Epithelial cell of proximal tubule (primary cell): ENCODE measurements around the gene MKNK1. TPM values are rescaled to one million over a fixed set of nuclear protein-coding genes. Genes with fewer than 3 reads are reported as not detected.

Experiments
- DNase-seq: peaks from one replicate; pipeline ENCODE4 v3.0.0-alpha.2; 2011; ENCODE audit warnings: low read depth
- H3K4me3 ChIP-seq: 2 replicates; pipeline ENCODE4 v1.5.1; 2011; ENCODE audit warnings: low read depth, mild to moderate bottlenecking, low read length
- total RNA-seq: library from RNA; depleted of rRNA; stranded (reverse); fragments of >200 nt; gene quantifications from 2 replicates; pipeline ENCODE4 v1.2.3, GENCODE V29; 2015
- TF ChIP-seq, protein P1 (sequence below): conservative IDR thresholded peaks from 2 replicates; pipeline ENCODE4 v1.5.1; 2012; ENCODE audit warnings: low read depth, mild to moderate bottlenecking, low read length

The MKNK1 gene
- total RNA-seq, 1 donor from 2014 or later: 19.2 TPM

DNA sequence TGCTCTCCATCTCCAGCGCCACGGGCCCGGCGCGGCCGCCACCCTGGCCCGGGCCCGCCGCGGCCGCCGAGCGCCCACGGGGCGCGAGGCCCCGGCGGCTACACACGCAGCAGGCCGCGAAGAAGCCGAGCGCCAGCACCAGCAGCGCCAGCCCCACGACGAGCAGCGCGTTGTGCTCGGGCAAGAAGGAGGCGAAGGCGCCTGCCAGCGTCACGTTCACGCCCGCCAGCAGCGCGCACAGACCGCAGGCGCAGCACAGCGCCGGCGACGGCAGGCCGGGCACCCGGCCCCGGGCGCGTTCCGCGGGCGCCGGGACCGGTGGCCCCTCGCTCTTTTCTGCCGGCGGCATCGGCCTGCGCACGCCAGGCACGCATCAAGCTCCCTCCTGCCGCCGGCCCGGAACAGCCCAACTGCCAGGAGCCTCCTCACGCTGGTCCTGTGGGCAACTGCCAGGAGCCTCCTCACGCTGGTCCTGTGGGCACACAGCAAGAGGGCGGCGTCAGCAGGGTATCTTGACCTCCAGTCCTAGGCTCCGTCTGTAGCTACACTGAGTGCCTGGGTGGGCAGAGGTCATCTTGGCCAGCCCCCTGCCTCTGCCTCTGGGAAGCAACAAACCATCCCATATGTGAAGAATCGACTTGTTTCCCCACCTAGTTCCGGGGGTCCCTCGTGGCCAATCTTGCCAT is 70.7 kb downstream of the MKNK1 start:
- TF ChIP-seq, protein P1, sequence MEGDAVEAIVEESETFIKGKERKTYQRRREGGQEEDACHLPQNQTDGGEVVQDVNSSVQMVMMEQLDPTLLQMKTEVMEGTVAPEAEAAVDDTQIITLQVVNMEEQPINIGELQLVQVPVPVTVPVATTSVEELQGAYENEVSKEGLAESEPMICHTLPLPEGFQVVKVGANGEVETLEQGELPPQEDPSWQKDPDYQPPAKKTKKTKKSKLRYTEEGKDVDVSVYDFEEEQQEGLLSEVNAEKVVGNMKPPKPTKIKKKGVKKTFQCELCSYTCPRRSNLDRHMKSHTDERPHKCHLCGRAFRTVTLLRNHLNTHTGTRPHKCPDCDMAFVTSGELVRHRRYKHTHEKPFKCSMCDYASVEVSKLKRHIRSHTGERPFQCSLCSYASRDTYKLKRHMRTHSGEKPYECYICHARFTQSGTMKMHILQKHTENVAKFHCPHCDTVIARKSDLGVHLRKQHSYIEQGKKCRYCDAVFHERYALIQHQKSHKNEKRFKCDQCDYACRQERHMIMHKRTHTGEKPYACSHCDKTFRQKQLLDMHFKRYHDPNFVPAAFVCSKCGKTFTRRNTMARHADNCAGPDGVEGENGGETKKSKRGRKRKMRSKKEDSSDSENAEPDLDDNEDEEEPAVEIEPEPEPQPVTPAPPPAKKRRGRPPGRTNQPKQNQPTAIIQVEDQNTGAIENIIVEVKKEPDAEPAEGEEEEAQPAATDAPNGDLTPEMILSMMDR: no peak
- no peak for DNase-seq
- peak overlapping the region; percentile 14 for H3K4me3 ChIP-seq

DNA sequence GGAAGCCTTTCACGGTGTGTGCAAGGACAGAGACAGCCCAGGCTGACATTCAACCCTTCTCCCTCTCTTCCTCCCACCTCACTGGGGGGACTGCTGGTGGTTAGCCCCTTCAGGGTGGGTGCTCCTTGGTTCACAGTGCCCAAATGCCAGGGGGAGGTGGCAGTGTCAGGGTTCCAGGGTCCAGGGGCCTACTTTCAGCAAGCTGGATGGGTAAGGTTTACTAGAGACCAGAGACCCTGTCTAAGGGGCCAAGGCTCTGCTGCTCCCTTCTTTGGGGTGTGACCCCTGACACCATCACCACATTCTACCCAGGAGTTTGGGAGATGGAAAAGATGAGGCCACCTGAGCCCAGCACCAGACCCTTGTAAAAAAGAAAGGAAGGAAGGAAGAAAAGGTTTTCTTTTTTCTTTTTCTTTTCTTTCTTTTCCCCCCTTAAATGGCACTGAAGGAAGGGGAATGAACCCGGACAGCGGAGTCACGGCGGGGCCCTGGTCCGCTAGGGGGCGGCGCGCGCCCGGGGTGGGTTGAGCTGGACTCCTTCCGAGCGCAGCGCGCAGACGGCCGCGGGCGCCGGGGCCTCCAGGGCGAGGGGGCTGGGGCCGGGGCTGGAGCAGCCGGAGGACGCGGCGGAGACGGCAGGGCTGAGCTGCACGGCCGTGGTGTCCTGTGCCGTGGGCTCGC is 71.4 kb downstream of the MKNK1 start:
- peak overlapping the region; percentile 14 for H3K4me3 ChIP-seq
- TF ChIP-seq, protein P1: peak; percentile 65
- no peak for DNase-seq

DNA sequence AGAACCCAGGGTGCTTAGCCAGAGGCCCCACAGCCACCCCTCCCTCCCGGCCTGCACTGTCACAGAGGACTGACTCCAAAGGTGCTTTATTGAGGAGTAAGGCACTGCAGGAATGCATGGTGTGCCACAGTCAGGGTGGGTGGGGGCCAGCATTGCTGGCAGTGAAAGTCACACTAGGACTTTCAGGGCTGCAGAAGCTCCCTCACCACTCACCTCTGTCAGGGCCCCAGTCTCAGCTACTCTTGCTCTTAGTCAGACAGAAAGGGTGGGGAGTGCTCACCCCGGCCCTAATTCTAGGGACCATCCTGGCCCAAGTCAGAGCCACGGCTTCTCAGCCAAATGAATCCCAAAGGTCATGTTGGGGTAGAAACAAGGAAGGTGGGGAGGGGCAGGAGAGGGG is 72.0 kb downstream of the MKNK1 start:
- DNase-seq: no peak
- TF ChIP-seq, protein P1: no peak
- H3K4me3 ChIP-seq: no peak overlapping the region

GRCh38 chr1:46530791-46531409 is 73.2 kb downstream of the MKNK1 start:
- H3K4me3 ChIP-seq: no peak overlapping the region
- no peak for DNase-seq
- TF ChIP-seq, protein P1: peak; percentile 21

DNA sequence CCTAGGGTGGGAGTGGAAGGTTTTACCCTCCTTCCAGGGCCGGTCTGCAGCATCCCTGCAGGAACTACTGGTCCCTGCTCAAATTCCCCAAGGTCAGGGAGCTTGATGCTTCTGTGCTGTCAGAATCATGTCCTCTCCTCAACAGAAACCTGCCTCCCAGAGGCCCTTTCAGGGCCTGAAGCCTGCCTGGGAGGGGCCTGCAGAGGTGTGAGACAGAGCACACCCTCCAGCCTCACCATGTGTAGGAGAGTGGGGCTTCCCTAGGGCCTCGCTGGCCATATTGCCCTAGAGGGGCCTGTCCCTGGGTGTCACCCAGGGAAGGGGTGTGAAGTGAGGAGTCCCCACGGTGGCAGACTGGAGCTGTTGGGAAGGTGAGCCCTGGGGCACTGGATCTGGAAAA is 73.8 kb downstream of the MKNK1 start:
- no peak for DNase-seq
- TF ChIP-seq, protein P1: no peak
- H3K4me3 ChIP-seq: no peak overlapping the region

GRCh38 chr1:46529031-46529630 is 74.9 kb downstream of the MKNK1 start:
- TF ChIP-seq, protein P1: no peak
- H3K4me3 ChIP-seq: no peak overlapping the region
- DNase-seq: no peak
